Mucosa of descending colon (tissue), 3 donors: Measurements from ENCODE around the gene CAMK4. TPM values are rescaled to one million over a fixed set of nuclear protein-coding genes. Genes with fewer than 3 reads are reported as not detected.

ENCODE experiments used
- ATAC-seq: fragments of 200-7000 bp; cut with Tn5 transposase; one replicate; pipeline ENCODE4 v1.9.1; 2020; ENCODE audit warnings: mild to moderate bottlenecking, moderate library complexity
- DNase-seq, 3 donors: peaks; one replicate each; pipeline ENCODE4 v3.0.0-alpha.2; 2020
- H3K36me3 ChIP-seq: fragments of 200-600 bp; one replicate; pipeline ENCODE4 v1.8.0; 2021; ENCODE audit warnings: low read depth, mild to moderate bottlenecking
- H3K4me1 ChIP-seq: fragments of 200-600 bp; one replicate; pipeline ENCODE4 v1.8.0; 2021; ENCODE audit warnings: low read depth, mild to moderate bottlenecking
- H3K4me3 ChIP-seq: fragments of 200-600 bp; one replicate; pipeline ENCODE4 v1.8.0; 2021; ENCODE audit warnings: mild to moderate bottlenecking
- H3K9me3 ChIP-seq: fragments of 200-600 bp; one replicate; pipeline ENCODE4 v1.8.0; 2021; ENCODE audit warnings: mild to moderate bottlenecking
- intact Hi-C, 2 donors: fragments of 100-400 bp; cut with DNase I in 1 of 2; cut with micrococcal nuclease in 1 of 2; formaldehyde crosslinking; loops; one replicate each; pipeline versions ENCODE4 v1.11.0 to v1.11.1; 2022; cut with DNase I, micrococcal nuclease
- total RNA-seq, 3 donors: library from RNA; stranded (reverse); fragmentation: NEBNext Ultra II Directional in 2 of 3; extraction: Animal tissue kit (Norgen Biotek cat#: 25700) in 2 of 3; gene quantifications; one replicate each; pipeline versions ENCODE4 v1.2.1 to v1.2.4, GENCODE V29; 2021 to 2023
- TF ChIP-seq, protein P1 (sequence below): fragments of 200-600 bp; IDR thresholded peaks from one replicate; pipeline ENCODE4 v1.8.0; 2022; ENCODE audit warnings: antibody characterized with exemption, mild to moderate bottlenecking
- donor health status: DM: no; HTN: no; CAD: no; lungs with moderate emphysema.
- donor health status: DM: no; HTN: no; CAD: no.
- donor health status: DM: no; HTN: yes; CAD: no.

The CAMK4 gene
- total RNA-seq, 3 donors from 2014 or later: 2.0 to 5.5 (median 4.0) TPM

DNA sequence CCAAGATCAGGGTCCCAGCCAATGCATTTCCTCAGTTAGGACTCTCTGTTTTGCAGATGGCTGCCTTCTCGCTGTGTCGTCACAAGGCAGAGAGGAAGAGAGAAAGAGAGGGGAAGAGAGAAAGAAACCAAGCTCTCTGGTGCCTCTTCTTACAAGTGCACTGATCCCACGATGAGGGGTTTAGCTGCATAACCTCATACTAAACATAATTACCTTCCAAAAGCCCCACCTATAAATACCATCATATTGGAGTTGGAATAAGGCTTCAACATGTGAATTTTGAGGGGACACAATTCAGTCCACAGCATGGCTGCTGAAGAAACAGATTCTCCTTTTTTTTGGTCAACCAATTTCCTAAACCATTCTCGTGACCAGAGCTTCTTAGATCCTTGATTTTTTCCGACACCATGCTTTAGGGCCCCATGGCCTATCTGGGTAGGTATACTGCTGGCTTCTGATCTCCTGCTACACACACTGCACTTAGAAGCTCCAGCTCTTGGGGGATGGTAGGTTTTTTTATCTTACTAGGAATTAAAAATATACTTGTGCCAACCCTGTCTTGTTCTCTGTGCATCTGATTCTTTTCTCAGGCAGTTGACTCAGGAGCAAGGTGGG, 5.1 kb downstream of the CAMK4 start:
- Histone ChIP-seq H3K9me3 (no peaks in the 10 kb centered on the region), H3K4me1 (peaks cover 8% of the 10 kb centered on the region), H3K4me3 (no peak overlapping the region), H3K36me3 (no peaks in the 10 kb centered on the region)
- TF ChIP-seq, protein P1, sequence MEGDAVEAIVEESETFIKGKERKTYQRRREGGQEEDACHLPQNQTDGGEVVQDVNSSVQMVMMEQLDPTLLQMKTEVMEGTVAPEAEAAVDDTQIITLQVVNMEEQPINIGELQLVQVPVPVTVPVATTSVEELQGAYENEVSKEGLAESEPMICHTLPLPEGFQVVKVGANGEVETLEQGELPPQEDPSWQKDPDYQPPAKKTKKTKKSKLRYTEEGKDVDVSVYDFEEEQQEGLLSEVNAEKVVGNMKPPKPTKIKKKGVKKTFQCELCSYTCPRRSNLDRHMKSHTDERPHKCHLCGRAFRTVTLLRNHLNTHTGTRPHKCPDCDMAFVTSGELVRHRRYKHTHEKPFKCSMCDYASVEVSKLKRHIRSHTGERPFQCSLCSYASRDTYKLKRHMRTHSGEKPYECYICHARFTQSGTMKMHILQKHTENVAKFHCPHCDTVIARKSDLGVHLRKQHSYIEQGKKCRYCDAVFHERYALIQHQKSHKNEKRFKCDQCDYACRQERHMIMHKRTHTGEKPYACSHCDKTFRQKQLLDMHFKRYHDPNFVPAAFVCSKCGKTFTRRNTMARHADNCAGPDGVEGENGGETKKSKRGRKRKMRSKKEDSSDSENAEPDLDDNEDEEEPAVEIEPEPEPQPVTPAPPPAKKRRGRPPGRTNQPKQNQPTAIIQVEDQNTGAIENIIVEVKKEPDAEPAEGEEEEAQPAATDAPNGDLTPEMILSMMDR: no peak
- intact Hi-C loops: no loop called here
- DNase-seq (no peak), ATAC-seq (no peak)

DNA sequence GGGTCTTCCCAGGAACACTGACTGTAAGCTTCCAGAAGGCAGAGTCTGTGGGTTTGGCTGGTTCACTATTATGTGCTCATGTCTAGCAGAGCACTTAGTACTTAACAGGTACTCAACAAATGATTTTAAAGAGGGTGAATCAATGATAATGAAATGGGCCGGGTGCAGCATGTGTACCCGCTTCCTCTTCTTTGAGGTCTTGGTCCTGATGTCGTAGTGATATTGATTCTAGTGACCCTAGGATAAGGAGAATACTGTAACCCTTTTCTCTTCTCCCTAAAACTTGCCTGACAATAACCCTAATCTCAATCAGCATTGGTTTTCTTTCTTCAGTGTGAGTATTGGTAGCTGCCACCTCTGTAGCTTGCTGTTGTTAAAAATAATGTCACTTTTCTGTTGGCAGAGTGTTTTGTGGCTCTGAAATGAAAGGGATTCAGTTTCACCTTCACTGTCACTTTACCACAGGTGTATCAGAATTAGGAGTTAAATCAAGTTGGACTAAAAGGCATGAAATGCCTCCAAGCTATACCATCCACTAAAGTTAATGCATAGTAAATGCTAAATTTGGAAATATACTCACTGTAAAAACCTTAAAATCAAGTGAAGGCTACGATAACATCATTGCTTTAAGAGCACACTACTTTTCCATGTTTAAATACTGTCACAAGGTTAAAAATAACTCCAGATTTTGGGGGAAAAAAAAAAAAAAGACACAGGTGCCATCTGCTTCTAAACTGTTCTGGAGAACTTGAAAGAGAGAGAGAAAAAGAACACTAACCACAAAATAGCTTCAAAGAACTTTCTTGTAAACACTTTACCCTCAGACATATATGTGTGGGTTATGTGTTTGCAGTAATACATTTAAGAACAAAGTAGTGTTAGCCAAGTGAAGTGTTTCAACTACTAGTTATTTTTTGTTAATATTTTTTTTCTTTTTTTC, 6.0 kb downstream of the CAMK4 start:
- H3K36me3 ChIP-seq: no peaks in the 10 kb centered on the region
- DNase-seq (no peak), ATAC-seq (peak; percentile 51)
- H3K4me3 ChIP-seq: no peak overlapping the region
- intact Hi-C loops: no loop called here
- peaks cover 3% of the 10 kb centered on the region for H3K4me1 ChIP-seq
- no peaks in the 10 kb centered on the region for H3K9me3 ChIP-seq
- TF ChIP-seq, protein P1: no peak

DNA sequence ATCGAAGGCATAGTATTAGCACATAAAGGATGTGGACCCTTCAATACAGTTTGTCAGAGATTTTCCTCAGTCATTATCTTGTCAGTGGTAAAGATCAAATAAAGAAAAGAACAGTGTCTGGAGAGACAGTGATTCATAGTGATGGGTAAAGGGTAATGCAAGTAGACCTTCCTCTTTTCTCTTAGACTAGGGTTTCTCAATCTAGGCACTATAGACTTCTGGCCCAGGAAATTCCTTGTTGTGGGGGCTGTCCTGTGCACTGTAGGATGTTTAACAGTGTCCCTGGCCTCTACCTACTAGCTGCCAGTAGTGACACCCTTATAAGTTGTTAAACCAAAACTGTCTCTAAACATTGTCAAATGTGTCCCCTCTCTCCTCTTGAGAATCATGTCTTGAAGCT, 6.9 kb downstream of the CAMK4 start:
- H3K4me1 ChIP-seq: peaks cover 3% of the 10 kb centered on the region
- H3K36me3 ChIP-seq: no peaks in the 10 kb centered on the region
- no peak overlapping the region for H3K4me3 ChIP-seq
- intact Hi-C loops: no loop called here
- TF ChIP-seq, protein P1: no peak
- H3K9me3 ChIP-seq: no peaks in the 10 kb centered on the region
- ATAC-seq (peak; percentile 8), DNase-seq (no peak)

DNA sequence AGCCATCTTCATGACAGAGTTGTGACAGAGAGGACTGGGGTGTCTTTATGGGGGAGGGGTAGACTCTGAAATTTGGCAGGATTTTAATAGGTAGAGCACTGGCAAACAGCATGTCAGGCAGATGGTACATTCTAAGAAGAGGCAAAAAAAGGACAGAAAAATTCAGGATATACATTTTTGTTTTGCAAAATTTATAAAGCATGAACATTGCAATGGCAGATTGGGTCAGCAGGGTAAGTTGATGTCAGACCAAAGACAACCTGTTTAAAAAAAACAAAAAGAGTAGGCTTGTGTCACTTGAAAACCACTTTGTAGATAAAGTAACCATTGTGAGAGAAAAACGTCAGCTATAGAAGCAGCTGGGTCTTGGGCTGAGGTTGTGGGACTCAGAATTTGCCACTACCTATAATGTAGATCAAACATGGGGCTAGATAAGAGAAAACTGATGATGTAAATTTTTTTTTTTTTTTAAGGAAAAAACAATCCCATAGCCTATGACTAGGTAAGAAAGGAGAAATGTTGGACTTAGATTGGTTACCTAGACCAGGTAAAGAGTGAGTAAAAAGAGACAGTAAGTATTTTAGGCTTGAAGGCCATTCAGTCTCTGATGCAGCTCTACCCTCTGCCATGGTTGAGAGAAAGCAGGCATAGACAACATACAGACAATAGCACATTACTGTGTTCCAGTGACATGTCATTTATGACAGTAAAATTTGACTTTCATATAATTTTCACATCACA, 8.3 kb downstream of the CAMK4 start:
- no peak for ATAC-seq
- intact Hi-C loops: no loop called here
- TF ChIP-seq, protein P1: no peak
- Histone ChIP-seq H3K36me3 (no peaks in the 10 kb centered on the region), H3K4me1 (peaks cover 3% of the 10 kb centered on the region), H3K9me3 (no peaks in the 10 kb centered on the region), H3K4me3 (no peak overlapping the region)
- DNase-seq: no peak

DNA sequence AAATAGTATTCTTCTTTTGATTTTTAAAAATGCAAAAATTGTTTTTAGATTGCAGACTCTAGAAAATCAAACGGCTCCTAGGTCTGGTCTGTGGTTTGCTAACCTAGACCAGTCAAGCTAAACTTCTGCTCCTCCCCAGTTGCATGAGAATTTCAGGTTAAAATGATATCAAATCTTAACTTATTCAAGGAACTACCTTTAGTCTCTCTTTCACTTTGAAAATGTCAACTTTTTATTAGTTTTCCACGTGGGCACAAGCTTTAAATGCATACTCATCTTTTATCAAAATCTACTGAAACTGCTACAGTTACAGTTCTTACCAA, 8.8 kb downstream of the CAMK4 start:
- peaks cover 3% of the 10 kb centered on the region for H3K4me1 ChIP-seq
- ATAC-seq (no peak), DNase-seq (no peak)
- TF ChIP-seq, protein P1: no peak
- no peak overlapping the region for H3K4me3 ChIP-seq
- no peaks in the 10 kb centered on the region for H3K9me3 ChIP-seq
- intact Hi-C loops: no loop called here
- no peaks in the 10 kb centered on the region for H3K36me3 ChIP-seq
